Choroid plexus epithelial cell (primary cell): Measurements from ENCODE around the gene ETFA.

Source experiments
- DNase-seq: peaks from one replicate; pipeline ENCODE4 v3.0.0-alpha.2; 2010; ENCODE audit warnings: low read depth
- H3K4me3 ChIP-seq: 2 replicates; pipeline ENCODE4 v1.5.1; 2011; ENCODE audit warnings: low read depth, mild to moderate bottlenecking, control low read depth, low read length, moderate library complexity
- TF ChIP-seq, protein P1 (sequence below): conservative IDR thresholded peaks from 2 replicates; pipeline ENCODE4 v1.5.1; 2011; ENCODE audit warnings: low read depth, mild to moderate bottlenecking, control low read depth, inconsistent platforms, low read length, moderate library complexity

The ETFA gene

DNA sequence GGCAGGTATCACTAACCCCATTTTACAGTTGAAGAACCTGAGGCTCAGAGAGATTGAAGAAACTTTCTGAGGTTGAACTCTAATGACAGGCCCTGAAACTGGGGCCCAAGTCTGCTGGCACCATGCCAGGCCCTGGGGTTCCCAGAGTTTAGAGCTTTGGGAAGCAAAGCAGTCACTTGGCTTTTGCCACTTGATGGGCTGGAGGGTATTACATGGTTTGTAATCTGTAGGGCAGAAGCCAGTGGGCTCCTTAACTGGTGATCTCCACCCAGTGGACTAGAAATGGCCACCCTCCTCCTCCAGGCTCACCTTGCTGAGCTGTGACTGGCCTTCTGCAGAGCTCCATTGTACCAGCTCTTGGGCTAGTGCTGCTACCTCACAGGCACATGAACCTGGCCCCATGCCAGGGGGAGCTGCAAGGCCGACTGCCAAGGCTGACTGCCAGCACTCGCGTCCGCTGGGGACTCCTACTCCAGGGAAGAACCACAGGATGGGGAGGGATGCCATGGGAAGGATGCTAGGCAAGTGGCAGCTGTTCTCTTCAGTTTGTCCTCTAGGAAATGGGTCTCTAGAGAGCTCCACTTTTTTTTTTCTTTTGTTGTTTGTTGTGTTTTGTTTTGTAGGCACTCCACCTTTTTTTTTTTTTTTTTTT lies 104.8 kb downstream of the ETFA start:
- DNase-seq, result peak; percentile 68
- TF ChIP-seq, protein P1, sequence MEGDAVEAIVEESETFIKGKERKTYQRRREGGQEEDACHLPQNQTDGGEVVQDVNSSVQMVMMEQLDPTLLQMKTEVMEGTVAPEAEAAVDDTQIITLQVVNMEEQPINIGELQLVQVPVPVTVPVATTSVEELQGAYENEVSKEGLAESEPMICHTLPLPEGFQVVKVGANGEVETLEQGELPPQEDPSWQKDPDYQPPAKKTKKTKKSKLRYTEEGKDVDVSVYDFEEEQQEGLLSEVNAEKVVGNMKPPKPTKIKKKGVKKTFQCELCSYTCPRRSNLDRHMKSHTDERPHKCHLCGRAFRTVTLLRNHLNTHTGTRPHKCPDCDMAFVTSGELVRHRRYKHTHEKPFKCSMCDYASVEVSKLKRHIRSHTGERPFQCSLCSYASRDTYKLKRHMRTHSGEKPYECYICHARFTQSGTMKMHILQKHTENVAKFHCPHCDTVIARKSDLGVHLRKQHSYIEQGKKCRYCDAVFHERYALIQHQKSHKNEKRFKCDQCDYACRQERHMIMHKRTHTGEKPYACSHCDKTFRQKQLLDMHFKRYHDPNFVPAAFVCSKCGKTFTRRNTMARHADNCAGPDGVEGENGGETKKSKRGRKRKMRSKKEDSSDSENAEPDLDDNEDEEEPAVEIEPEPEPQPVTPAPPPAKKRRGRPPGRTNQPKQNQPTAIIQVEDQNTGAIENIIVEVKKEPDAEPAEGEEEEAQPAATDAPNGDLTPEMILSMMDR, result no peak
- no peak overlapping the region for H3K4me3 ChIP-seq

DNA sequence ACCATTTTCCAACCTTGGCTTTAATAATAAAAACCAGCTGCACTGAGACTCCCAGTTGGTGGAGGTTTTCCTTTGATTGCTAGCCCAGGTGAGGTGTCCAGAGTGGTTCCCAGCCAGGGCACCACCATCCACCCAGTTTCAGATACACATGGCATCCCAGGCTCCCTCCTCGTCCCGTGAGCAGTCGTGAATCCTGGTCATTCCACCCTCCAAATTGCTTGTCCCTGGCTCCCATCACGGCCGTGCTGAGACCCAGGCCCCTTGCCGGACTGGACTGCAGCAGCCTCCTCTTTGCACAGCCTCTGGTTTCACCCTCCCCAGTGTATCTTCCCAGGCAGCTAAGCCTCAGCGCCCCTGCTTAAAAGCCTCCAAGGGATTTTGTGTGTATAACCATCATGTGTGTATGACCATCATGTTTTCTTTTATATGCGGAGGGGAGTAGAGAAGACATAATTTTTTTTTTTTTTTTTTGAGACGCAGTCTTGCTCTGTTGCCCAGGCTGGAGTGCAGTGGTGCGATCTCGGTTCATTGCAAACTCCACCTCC lies 106.3 kb downstream of the ETFA start:
- no peak for DNase-seq
- no peak overlapping the region for H3K4me3 ChIP-seq
- TF ChIP-seq, protein P1, result no peak

DNA sequence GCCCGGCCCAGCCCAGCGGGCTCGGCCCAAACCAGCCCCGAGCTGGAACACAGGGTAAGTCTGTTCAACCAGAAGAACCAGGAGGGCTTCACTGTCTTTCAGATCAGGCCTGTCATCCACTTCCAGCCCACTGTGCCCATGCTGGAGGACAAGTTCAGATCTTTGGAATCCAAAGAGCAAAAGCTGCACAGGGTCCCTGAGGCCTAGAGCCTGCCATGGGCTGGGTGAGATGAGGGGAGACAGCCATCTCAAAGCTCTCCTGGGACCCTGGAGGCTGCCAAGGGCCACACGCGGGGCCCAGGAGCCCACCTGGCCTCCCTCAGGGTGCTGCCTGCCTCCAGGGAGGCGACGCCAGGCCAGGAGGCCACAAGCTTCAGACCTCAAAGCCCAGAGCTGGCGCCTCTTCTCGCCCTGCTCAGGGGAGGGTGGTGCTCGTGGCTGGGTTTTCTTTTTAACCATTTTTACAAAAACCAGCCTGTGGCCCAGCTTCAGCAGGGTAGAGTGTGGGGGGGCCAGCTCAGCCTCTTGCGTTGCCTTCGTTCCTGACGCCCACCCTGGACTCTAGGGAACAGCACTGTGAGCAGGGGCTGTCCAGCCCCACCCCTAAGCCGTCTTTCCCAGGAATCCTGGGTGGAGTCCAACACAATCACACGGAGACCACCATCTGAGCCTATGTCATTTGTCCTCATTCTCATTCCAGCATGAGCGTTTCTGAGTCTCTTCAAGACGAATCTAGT lies 107.0 kb downstream of the ETFA start:
- DNase-seq, result no peak
- H3K4me3 ChIP-seq, result no peak overlapping the region

DNA sequence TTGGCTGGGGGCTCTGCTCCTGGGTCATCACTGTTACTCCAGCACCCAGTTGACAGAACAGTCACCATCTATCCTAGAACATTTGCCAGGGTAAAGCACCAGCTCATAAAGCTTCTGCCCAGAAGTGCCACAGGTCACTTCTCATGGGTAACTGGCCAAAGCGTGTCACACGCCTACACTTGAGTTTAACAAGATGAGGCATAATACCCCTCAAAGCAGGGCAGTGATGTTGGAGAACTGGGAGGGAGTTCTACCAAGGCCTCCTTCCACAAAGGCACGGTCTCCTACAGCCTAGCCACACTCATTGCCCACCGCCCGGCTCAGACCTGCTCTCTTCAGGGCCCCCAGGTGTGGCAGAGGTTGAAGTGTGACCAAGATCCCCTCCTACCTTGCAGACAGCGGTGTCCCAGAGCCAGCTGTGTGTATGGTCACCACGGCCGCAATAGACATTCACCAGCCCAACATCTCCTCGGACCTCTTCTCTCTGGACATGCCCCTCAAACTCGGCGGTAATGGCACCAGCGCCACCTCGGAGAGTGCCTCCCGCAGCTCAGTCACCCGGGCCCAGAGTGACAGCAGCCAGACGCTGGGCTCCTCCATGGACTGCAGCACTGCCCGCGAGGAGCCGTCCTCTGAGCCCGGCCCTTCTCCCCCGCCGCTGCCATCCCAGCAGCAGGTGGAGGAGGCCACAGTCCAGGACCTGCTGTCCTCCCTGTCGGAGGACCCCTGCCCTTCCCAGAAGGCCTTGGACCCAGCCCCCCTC lies 107.7 kb downstream of the ETFA start:
- DNase-seq, result no peak
- no peak overlapping the region for H3K4me3 ChIP-seq
- TF ChIP-seq, protein P1, result no peak

More for the DNA sequence above, 107.0 kb downstream of the ETFA start:
- TF ChIP-seq, protein P1, result no peak

DNA sequence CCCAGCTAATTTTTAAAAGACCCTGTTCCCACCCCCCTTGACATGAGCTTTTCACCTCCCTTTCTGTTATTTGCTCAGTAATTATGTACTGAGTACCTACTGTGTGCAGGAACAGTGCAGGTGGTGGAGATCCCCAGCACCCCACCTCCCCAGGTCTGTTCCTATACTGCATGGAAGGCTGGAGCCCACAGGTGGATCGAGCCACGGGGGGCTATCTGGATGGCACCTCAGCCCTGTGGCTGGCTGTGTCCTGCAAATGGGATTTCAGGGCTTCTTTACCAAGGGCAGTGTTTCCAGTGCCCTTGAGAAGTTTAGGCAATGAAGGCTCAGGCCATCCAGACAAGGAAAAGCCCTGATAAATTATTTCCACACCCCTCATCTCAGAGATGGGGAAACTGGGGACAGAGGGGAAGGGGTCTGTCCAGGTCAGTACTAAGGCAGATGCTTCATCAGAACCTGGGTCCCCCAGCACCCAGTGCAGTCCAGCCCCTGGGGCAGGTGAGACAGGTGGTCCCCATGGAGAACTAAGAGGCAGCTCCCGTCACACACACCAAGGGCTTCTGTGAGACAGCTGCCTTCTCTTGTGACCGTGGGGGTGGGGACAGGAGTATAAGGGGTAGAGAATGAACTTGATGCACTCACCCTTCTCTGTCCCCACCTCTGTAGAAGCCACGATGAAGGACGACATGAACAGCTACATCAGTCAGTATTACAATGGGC lies 109.6 kb downstream of the ETFA start:
- H3K4me3 ChIP-seq, result no peak overlapping the region
- TF ChIP-seq, protein P1, result no peak
- DNase-seq, result no peak

GRCh38 chr15:76200641-76201105 lies 110.6 kb downstream of the ETFA start:
- no peak for DNase-seq
- no peak overlapping the region for H3K4me3 ChIP-seq
- TF ChIP-seq, protein P1, result no peak
